ENCODE data around the gene EGF. TPM values are rescaled to one million over a fixed set of nuclear protein-coding genes. Genes with fewer than 3 reads are reported as not detected.

EGF gene
- total and polyA plus RNA-seq, 12 donors, result 0.07 to 1.6 (median 0.24) TPM; not detected in 4

DNA sequence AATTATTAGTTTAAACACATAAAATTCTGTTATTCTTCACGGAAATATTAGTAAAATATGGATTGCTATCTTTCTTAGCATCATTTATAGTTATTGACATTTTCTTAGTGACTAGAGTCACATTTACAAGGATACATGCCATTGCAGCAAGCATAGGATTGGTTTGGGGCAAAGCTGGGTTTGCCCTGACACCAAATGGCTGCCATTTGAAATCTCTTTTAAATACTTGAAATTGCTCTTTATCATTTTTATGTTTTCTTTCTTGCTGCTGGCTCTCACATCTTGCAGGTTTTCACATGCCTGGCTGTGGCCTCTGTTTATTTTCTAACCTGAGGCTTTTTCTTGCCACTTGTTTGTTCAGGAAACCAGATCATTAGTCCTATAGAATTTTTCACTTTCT lies 39.9 kb downstream of the EGF start:
- 53 to 74% (median 60%) methylated on average over 1 of the region's 1 CpG for WGBS, 4 donors
- Histone ChIP-seq H3K27ac (no peak overlapping the region), H3K4me3 (no peak overlapping the region), H3K27me3 (no peaks in the 10 kb centered on the region), H3K9me3 (replicated peaks in 1 of 3) (no peaks in the 10 kb centered on the region), H3K4me1 (replicated peaks in 1 of 2) (no peaks in the 10 kb centered on the region), H3K36me3 (replicated peaks in 1 of 2) (no peaks in the 10 kb centered on the region)
- DNase-seq, result no peak
- intact Hi-C loops (cut with DNase I), result no loop called here
- TF ChIP-seq POLR2A (IDR thresholded peaks at IDR 0.05), result no peak
- TF ChIP-seq CTCF (IDR thresholded peaks at IDR 0.05), result no peak

GRCh38 chr4:109953556-109953955 lies 40.9 kb downstream of the EGF start:
- intact Hi-C loops (cut with DNase I), result no loop called here
- no peak for TF ChIP-seq CTCF (IDR thresholded peaks at IDR 0.05)
- no peak for TF ChIP-seq POLR2A (IDR thresholded peaks at IDR 0.05)
- Histone ChIP-seq H3K9me3 (replicated peaks in 1 of 3) (no peaks in the 10 kb centered on the region), H3K27me3 (no peaks in the 10 kb centered on the region), H3K4me1 (replicated peaks in 1 of 2) (no peaks in the 10 kb centered on the region), H3K4me3 (no peak overlapping the region), H3K36me3 (replicated peaks in 1 of 2) (no peaks in the 10 kb centered on the region), H3K27ac (no peak overlapping the region)
- DNase-seq, result no peak
- 60 to 62% (median 61%) methylated on average over 3 of the region's 3 CpGs for WGBS, 4 donors

GRCh38 chr4:109955146-109955545 lies 42.5 kb downstream of the EGF start:
- no peaks in the 10 kb centered on the region for H3K36me3 ChIP-seq (replicated peaks in 1 of 2)
- no peak for DNase-seq
- intact Hi-C loops (cut with DNase I), result no loop called here
- no peak overlapping the region for H3K4me3 ChIP-seq
- no peaks in the 10 kb centered on the region for H3K4me1 ChIP-seq (replicated peaks in 1 of 2)
- no peak overlapping the region for H3K27ac ChIP-seq
- WGBS, 4 donors, result 78 to 100% (median 91%) methylated on average over 1 of the region's 1 CpG
- no peaks in the 10 kb centered on the region for H3K9me3 ChIP-seq (replicated peaks in 1 of 3)
- no peaks in the 10 kb centered on the region for H3K27me3 ChIP-seq
- TF ChIP-seq POLR2A (IDR thresholded peaks at IDR 0.05), result no peak
- no peak for TF ChIP-seq CTCF (IDR thresholded peaks at IDR 0.05)

DNA sequence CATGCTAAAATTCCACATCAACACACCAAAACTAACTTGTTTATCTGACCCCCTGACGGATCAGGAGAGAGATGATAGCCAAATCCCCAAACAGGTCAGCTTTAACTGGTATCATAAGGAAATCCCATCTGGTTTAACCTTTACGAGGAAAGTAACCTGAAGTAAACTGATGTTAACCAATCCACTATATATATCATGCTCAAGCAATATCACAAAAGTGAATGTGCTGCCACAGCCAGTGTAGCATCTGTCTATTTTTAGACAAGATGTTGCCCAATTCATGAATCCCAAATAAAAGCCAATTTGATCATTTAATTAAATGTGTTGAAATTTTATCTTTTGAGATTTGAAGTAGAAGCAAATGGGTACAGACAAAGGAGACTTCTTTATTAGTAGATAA lies 44.5 kb downstream of the EGF start:
- H3K4me1 ChIP-seq (replicated peaks in 1 of 2), result no peaks in the 10 kb centered on the region
- intact Hi-C loops (cut with DNase I), result no loop called here
- H3K27me3 ChIP-seq, result no peaks in the 10 kb centered on the region
- no peaks in the 10 kb centered on the region for H3K9me3 ChIP-seq (replicated peaks in 1 of 3)
- no peak for DNase-seq
- TF ChIP-seq POLR2A (IDR thresholded peaks at IDR 0.05), result no peak
- no peak for TF ChIP-seq CTCF (IDR thresholded peaks at IDR 0.05)
- WGBS, 4 donors, result 77 to 92% (median 86%) methylated on average over 2 of the region's 2 CpGs
- H3K27ac ChIP-seq, result no peak overlapping the region
- no peak overlapping the region for H3K4me3 ChIP-seq
- H3K36me3 ChIP-seq (replicated peaks in 1 of 2), result no peaks in the 10 kb centered on the region
